BLaER1 (cell line): ENCODE measurements around the gene PMF1.

Source experiments
- H3K27ac ChIP-seq: shearing (Covaris generic); formaldehyde crosslinking; 2 replicates; pipeline ENCODE4 v1.8.1; 2022
- H3K27me3 ChIP-seq: shearing (Covaris generic); formaldehyde crosslinking; 2 replicates; pipeline ENCODE4 v1.8.1; 2022
- H3K36me3 ChIP-seq: shearing (Covaris generic); formaldehyde crosslinking; 2 replicates; pipeline ENCODE4 v1.8.1; 2022
- H3K4me1 ChIP-seq: shearing (Covaris generic); formaldehyde crosslinking; 2 replicates; pipeline ENCODE4 v1.8.1; 2022
- H3K4me2 ChIP-seq: shearing (Covaris generic); formaldehyde crosslinking; 2 replicates; pipeline ENCODE4 v1.8.1; 2022
- H3K4me3 ChIP-seq: shearing (Covaris generic); formaldehyde crosslinking; 2 replicates; pipeline ENCODE4 v1.8.1; 2022
- H3K9ac ChIP-seq: shearing (Covaris generic); formaldehyde crosslinking; 2 replicates; pipeline ENCODE4 v1.8.1; 2022
- H3K9me3 ChIP-seq: shearing (Covaris generic); formaldehyde crosslinking; 2 replicates; pipeline ENCODE4 v1.8.1; 2022
- H4K20me1 ChIP-seq: shearing (Covaris generic); formaldehyde crosslinking; 2 replicates; pipeline ENCODE4 v1.8.1; 2022
- Cebpa-rat ChIP-seq: shearing (Covaris generic); IDR thresholded peaks from 2 replicates; pipeline ENCODE4 v1.8.1; 2022

The PMF1 gene

DNA sequence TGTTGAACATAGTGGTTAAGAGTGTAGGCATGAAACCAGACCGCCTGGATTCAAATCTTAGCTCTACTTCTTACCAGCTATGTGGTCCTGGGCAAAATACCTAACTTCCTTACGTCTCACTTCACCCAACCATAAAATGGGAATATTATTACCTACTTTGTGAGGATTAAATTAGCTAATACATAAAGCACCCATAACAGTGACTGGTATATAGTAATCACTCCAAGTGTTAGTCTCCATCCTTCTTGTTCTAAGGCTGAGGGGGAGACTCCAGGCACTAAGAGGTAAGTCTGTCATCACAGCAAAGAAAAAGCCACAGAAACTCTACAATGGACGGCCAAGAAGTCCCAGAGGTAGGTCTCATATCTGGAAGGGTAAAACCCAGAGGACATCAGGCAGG is 67.0 kb downstream of the PMF1 start:
- peaks cover 57% of the 10 kb centered on the region for H3K36me3 ChIP-seq
- H3K27me3 ChIP-seq, result no peaks in the 10 kb centered on the region
- H3K4me2 ChIP-seq, result 0 out of 2 replicates have a peak overlapping the region, but pooled peaks have one; percentile 92
- H3K4me1 ChIP-seq, result peaks cover 34% of the 10 kb centered on the region
- H3K9me3 ChIP-seq, result no peaks in the 10 kb centered on the region
- peaks cover 67% of the 10 kb centered on the region for H4K20me1 ChIP-seq
- no peak overlapping the region for H3K4me3 ChIP-seq
- H3K27ac ChIP-seq, result no peak overlapping the region
- no peak overlapping the region for H3K9ac ChIP-seq
- no peak for TF ChIP-seq Cebpa-rat

DNA sequence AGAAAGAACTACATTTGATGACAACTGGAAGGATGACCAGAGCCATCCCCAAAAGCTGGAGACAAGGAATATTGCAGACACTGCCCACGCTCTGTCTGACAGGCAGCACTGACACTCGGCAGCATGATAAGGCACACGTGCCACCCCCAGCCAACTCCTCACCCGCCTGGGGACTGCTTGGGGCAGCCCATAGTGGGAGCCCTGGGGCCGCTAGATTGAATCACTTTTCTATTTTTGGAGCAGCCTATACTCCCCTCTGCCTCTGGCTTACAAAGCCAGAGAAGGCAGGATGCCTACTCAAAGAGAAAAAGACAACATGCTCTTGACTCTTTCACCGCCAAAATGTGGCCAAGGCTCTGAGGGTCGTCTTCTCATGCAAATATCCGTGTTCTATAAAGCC is 68.5 kb downstream of the PMF1 start:
- Histone ChIP-seq H3K4me3 (peak overlapping the region; percentile 83), H3K36me3 (peaks cover 56% of the 10 kb centered on the region), H3K4me1 (peaks cover 34% of the 10 kb centered on the region), H3K9me3 (no peaks in the 10 kb centered on the region), H3K4me2 (peak overlapping the region; percentile 92), H3K9ac (peak overlapping the region; percentile 96), H3K27ac (peak overlapping the region; percentile 95), H4K20me1 (peaks cover 55% of the 10 kb centered on the region), H3K27me3 (no peaks in the 10 kb centered on the region)
- TF ChIP-seq Cebpa-rat, result no peak

DNA sequence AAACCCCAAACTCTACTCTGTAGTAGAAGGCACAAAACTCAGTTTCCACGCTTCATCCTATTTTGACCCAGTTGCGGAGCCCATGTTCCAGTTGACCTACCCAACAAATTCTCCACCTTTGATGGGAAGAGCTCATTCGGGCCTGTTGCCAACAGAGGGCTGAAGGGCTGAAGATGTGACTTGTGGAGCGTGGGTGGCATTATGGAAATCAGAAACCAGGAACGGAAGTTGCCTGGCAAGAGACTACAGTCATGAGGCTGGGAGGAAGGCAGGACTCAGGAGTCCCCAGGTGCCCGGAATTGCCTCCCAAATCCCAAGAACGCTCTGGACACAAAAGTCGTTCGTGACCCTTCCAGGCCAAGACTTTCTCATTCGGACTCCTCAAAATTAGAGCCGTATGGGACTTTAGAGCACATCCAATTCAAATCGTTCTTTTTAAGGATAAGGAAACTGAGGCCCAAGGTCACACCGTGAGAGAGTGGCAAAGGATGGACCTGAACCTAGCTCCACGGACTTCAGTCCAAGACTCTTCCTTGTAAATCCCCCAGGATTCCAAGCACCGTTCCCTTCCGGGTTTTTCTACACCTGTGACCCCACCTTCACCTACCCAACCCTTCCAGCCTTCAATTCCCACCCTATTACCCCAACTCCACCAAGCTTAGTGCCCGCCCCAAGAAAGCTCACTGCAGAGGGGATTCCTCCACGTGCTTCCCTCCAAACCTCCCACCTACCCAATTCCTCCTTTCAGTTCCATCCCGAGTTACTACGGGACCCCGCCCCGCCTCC is 69.1 kb downstream of the PMF1 start:
- Histone ChIP-seq H3K4me2 (peak overlapping the region; percentile 92), H3K4me1 (peaks cover 34% of the 10 kb centered on the region), H3K27me3 (no peaks in the 10 kb centered on the region), H3K27ac (peak overlapping the region; percentile 95), H3K9ac (peak overlapping the region; percentile 96), H4K20me1 (peaks cover 50% of the 10 kb centered on the region), H3K9me3 (no peaks in the 10 kb centered on the region), H3K4me3 (peak overlapping the region; percentile 83), H3K36me3 (peaks cover 56% of the 10 kb centered on the region)
- TF ChIP-seq Cebpa-rat, result no peak

DNA sequence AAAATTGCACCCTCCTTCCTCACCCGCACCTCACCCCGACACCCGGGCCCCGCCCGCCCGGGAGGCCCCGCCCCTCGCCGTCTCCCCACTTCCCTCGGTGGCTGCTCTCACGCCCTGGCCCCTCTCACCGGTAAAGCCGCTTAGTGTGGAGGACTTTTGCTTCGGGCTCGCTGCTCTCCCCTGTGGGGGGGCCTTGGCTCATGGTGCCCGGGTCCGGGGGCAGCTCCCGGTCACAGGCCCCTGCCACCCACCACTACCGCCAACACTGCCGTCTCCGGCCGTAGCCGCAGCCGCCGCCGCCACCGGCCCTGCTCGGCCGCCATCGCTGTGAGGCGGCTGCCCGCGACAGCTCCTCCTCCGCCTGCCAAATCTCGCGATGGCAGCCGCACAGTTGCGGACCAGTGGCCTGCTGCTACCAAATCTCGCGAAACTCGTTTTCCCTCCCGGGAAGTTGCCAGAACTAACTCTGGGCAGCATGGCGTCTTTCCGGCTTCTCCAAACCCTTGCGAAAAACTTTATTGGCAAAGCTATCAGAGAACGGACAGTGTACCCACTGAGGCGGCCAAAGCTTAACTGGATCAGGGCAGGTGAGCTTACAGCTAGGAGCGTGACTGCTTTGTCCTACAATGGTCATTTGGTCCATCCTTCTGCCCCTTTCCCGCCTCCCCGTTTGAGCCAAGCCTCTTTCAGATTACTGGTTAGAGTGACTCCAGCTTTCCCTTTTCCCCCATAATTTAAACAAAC is 69.8 kb downstream of the PMF1 start, which contains the start of gene SMG5:
Gene SMG5 (minus strand): TSS at position 347 of the 744 bp plus-strand sequence. CDS start 145 bp downstream, at position 202.
- Histone ChIP-seq H4K20me1 (peaks cover 44% of the 10 kb centered on the region), H3K4me1 (peaks cover 34% of the 10 kb centered on the region), H3K36me3 (peaks cover 49% of the 10 kb centered on the region), H3K9me3 (no peaks in the 10 kb centered on the region), H3K4me3 (peak within 1 kb of the TSS; percentile 83), H3K27me3 (no peaks in the 10 kb centered on the region), H3K4me2 (peak within 1 kb of the TSS; percentile 95), H3K9ac (peak within 1 kb of the TSS; percentile 96), H3K27ac (peak within 1 kb of the TSS; percentile 95)
- no peak for TF ChIP-seq Cebpa-rat

DNA sequence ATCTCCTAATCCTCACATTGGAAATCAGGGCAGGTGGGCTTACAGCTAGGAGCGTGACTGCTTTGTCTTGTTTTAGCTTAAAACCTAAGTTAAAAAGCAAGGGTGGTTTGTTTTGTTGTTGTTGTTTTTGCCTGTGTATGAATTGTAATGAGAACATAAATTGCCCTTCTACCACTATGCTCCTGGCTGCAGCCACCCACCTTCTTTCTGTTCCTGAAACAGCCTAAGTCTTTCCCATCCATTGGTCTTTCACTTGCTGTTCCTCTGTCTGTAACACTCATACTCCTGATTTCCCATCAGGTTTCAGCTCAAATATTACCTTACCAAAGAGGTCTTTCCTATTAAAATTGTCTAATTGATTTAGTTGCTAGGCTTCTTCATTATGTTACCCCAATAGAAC is 70.7 kb downstream of the PMF1 start:
- H3K4me1 ChIP-seq, result peaks cover 34% of the 10 kb centered on the region
- peak overlapping the region; percentile 95 for H3K4me2 ChIP-seq
- H3K27me3 ChIP-seq, result no peaks in the 10 kb centered on the region
- no peaks in the 10 kb centered on the region for H3K9me3 ChIP-seq
- TF ChIP-seq Cebpa-rat, result no peak
- H4K20me1 ChIP-seq, result peaks cover 35% of the 10 kb centered on the region
- H3K27ac ChIP-seq, result peak overlapping the region; percentile 95
- H3K4me3 ChIP-seq, result peak overlapping the region; percentile 83
- peak overlapping the region; percentile 96 for H3K9ac ChIP-seq
- H3K36me3 ChIP-seq, result peaks cover 43% of the 10 kb centered on the region

DNA sequence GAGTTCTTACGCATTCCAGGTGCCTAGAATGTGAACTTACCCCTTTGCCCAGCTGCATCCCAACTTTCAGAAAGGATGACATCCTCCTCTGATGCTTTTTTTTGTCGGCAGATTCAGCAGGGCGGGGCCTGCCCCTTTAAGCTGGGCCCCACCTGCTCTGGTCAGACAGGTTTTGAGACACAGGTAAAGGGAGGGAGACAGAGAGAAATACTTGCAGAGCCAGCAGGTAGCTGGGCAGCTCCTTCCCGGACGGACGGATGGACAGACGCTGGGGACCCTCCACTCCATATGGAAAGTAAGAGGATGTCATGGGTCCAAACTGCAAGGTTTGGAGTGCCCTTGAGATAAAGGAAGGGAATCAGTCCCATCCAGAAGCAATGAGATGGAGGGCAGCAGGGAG is 71.3 kb downstream of the PMF1 start, which contains the start of gene TMEM79:
Gene TMEM79 (plus strand): TSS at position 214 of the 400 bp plus-strand sequence. CDS start 902 bp downstream, outside the sequence.
- peak within 1 kb of the TSS; percentile 83 for H3K4me3 ChIP-seq
- H3K36me3 ChIP-seq, result peaks cover 42% of the 10 kb centered on the region
- H3K4me1 ChIP-seq, result peaks cover 34% of the 10 kb centered on the region
- peak within 1 kb of the TSS; percentile 96 for H3K9ac ChIP-seq
- TF ChIP-seq Cebpa-rat, result no peak
- no peaks in the 10 kb centered on the region for H3K27me3 ChIP-seq
- peaks cover 29% of the 10 kb centered on the region for H4K20me1 ChIP-seq
- peak within 1 kb of the TSS; percentile 95 for H3K4me2 ChIP-seq
- no peaks in the 10 kb centered on the region for H3K9me3 ChIP-seq
- H3K27ac ChIP-seq, result peak within 1 kb of the TSS; percentile 95

DNA sequence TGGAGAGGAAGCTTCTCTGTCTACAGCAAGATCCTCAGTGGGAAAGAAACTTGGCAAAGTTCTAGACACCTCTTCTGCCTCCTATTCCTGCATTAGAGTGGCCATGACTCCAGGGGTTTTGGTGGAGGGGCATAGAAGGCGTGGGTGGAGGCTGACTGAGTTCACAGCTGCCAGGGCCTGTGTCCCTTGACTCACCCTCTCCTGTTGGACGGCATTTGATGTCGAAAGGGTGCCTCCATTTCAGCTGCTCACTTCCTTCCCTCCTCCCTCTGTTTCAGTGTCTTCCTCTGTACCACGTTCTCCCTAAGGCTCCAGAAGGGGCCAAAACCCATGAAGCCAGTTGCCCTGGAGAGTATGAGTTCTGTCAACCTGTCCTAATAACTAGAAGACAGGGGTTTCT is 72.0 kb downstream of the PMF1 start:
- H3K36me3 ChIP-seq, result peaks cover 39% of the 10 kb centered on the region

DNA sequence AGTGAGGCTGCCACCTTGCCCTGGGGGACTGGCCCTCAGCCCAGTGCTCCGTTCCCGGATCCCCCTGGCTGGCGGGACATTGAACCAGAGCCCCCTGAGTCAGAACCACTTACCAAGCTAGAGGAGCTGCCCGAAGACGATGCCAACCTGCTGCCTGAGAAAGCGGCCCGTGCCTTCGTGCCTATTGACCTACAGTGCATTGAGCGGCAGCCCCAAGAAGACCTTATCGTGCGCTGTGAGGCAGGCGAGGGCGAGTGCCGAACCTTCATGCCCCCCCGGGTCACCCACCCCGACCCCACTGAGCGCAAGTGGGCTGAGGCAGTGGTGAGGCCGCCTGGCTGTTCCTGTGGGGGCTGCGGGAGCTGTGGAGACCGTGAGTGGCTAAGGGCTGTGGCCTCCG is 72.6 kb downstream of the PMF1 start:
- H3K4me1 ChIP-seq, result peaks cover 29% of the 10 kb centered on the region
- TF ChIP-seq Cebpa-rat, result no peak

More for the DNA sequence above, 72.0 kb downstream of the PMF1 start:
- Histone ChIP-seq H3K9ac (no peak overlapping the region), H3K27ac (no peak overlapping the region), H3K27me3 (no peaks in the 10 kb centered on the region), H4K20me1 (peaks cover 23% of the 10 kb centered on the region), H3K4me3 (no peak overlapping the region), H3K4me1 (peaks cover 34% of the 10 kb centered on the region), H3K9me3 (no peaks in the 10 kb centered on the region), H3K4me2 (no peak overlapping the region)
- TF ChIP-seq Cebpa-rat, result no peak

DNA sequence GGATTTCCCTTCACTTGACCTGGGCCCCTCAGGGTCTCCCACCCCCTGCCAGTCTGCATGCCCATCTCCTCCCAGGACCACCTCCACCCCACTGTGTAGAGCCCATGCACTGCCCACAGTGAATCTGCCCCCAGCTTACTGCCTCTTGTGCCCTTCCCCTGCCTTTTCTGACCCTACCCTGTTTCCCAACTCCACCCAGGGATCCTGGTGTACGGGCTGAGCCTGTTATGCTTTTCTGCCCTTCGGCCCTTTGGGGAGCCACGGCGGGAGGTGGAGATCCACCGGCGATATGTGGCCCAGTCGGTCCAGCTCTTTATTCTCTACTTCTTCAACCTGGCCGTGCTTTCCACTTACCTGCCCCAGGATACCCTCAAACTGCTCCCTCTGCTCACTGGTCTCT is 73.3 kb downstream of the PMF1 start:
- H4K20me1 ChIP-seq, result peaks cover 10% of the 10 kb centered on the region
- peaks cover 34% of the 10 kb centered on the region for H3K36me3 ChIP-seq
- no peak overlapping the region for H3K4me3 ChIP-seq
- H3K27me3 ChIP-seq, result no peaks in the 10 kb centered on the region
- no peaks in the 10 kb centered on the region for H3K9me3 ChIP-seq
- 0 out of 2 replicates have a peak overlapping the region, but pooled peaks have one; percentile 19 for H3K9ac ChIP-seq
- H3K4me2 ChIP-seq, result no peak overlapping the region
- no peak for TF ChIP-seq Cebpa-rat
- H3K27ac ChIP-seq, result no peak overlapping the region
- H3K4me1 ChIP-seq, result peaks cover 22% of the 10 kb centered on the region

More for the DNA sequence above, 72.6 kb downstream of the PMF1 start:
- no peaks in the 10 kb centered on the region for H3K27me3 ChIP-seq
- H4K20me1 ChIP-seq, result peaks cover 16% of the 10 kb centered on the region
- H3K4me3 ChIP-seq, result no peak overlapping the region
- H3K9ac ChIP-seq, result no peak overlapping the region
- peaks cover 33% of the 10 kb centered on the region for H3K36me3 ChIP-seq
- H3K27ac ChIP-seq, result no peak overlapping the region
- H3K9me3 ChIP-seq, result no peaks in the 10 kb centered on the region
- no peak overlapping the region for H3K4me2 ChIP-seq
